HL-60/S4 (cell line): ENCODE results near the gene GGT6.
"Not testable (repeated sequence)": the region's sequence is repeated elsewhere in the genome, so short reads cannot be mapped to it uniquely, and the experiment has no call there.

Experiments used
- in situ Hi-C: fragments of 300-500 bp; cut with MboI; formaldehyde crosslinking; loops from 2 replicates; pipeline ENCODE4 v1.14.3; 2022; ENCODE audit warnings: low sequenced_read_pairs

Gene GGT6

GRCh38 chr17:4560421-4560820, at the start of gene GGT6:
TSS of gene GGT6 (minus strand) at chr17:4560577. CDS start at chr17:4560521, 56 bp downstream.
- in situ Hi-C loops: no loop called here

DNA sequence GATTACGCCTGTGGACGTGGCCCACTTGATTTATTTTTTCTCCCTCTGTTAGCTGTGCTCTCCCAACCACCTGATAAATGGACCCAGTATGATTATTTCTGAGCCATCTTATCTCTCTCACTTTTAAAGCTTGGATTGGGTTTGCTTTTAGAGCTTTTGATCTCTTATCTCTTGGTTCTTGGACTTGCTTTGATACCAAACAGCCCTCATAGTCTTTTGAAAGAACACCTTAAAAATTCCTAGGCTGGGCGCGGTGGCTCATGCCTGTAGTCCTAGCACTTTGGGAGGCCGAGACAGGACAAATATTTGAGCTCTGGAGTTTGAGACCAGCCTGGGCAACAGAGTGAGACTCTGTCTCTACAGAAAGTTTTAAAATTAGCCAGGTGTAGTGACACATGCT, 49.8 kb upstream of the GGT6 start:
- in situ Hi-C loops: no loop called here

- in situ Hi-C loops: no loop called here
Observed at GRCh38 chr17:4609761-4610160, 49.4 kb upstream of the GGT6 start.

DNA sequence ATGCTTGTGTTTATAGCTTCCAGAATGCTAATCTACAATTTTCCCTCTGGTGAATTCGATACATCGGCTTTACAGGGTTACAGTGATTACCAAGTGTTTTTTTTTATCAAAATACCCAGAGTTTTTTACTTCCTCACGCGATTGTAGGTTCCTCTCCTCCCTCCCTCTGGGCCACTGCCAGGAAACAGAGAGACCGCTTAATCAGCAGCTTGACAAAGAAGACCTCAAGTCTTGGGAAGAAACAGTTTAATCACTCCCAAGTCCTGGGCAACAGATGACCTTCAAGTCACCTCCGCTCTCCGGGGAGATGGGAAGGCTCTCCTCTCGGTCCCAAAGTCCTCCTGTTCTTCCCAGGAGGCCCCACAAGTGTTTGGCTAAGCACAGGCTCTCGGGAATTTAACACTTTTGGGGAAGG, 47.4 kb upstream of the GGT6 start:
- in situ Hi-C loops: no loop called here

- in situ Hi-C loops: no loop called here
Observed at GRCh38 chr17:4607261-4607741, 46.9 kb upstream of the GGT6 start.

DNA sequence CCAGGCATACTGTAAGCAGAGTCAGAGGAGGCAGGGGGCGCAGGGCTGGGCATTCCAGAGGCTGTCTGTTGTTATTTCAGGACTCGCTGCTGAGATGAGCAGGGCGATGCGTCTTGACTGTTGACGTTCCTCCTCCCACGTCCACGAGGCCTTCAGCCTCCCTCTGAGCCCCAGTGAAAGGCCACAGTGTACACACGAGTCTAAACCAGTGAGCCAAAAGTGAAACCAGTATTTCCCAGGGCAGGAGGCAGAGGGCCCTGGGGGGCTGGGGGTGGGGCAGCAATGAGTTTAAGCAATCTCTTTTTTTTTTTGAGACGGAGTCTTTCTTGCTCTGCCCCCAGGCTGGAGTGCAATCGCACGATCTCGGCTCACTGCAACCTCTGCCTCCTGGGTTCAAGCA, 45.4 kb upstream of the GGT6 start:
- in situ Hi-C loops: no loop called here

- in situ Hi-C loops: not testable (repeated sequence)
Observed at GRCh38 chr17:4604736-4605135, 44.4 kb upstream of the GGT6 start.

GRCh38 chr17:4604111-4604644, 43.8 kb upstream of the GGT6 start:
- in situ Hi-C loops: no loop called here

GRCh38 chr17:4602041-4602440, 41.7 kb upstream of the GGT6 start:
- in situ Hi-C loops: no loop called here

DNA sequence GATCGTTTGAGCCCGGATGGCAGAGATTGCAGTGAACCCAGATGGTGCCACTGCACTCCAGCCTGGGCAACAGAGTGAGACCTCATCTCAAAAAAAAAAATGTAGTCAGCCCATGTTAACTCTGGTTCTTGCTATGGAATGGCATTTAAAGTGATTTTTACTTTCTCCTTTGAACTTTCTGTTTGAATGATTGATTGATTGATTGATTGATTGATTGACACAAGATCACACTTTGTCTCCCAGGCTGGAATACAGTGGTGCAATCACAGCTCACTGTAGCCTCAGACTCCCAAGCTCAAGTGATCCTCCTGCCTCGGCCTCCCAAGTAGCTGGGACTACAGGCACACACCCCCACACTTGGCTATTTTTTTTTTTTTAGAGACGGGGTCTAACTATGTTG, 40.9 kb upstream of the GGT6 start:
- in situ Hi-C loops: no loop called here

GRCh38 chr17:4600563-4600962, 40.2 kb upstream of the GGT6 start:
- in situ Hi-C loops: no loop called here

DNA sequence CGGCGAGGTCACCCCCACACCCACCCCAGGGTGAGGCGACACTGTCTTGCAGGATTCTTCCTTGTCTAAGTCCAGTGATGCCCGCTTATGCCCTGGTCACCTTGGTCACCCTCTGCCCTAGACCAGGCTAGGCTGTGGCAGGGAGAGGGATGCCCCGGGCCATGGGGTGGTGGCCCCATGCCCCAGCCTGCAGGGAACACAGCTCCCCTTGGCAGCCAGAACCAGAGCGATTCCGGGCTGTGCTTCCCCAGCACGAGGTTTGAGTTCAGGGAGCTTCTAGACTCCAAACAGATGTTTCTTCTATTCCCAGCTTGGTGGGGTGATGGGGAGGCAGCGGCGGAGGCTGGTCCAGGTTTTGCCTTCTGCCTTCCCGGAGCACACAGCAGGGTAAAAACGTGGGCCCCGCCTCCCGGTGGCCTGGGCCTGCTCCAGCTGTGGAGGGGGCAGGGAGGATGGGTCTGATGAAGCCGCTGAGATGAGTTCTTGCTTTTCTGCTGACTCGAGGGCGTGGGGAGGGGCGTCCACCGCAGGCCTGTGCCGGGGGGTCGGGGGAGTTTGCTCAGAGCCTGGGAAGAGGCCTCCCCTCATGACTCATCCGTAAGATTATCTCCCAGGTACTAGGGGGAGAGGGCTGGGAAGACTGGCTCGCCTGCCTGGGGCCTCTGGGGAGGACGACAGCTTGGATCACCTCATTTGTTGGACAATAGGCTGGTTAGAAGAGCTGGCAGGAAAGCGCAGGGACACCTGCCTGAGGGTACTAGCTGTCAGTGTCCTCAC, 39.3 kb upstream of the GGT6 start:
- in situ Hi-C loops: no loop called here

DNA sequence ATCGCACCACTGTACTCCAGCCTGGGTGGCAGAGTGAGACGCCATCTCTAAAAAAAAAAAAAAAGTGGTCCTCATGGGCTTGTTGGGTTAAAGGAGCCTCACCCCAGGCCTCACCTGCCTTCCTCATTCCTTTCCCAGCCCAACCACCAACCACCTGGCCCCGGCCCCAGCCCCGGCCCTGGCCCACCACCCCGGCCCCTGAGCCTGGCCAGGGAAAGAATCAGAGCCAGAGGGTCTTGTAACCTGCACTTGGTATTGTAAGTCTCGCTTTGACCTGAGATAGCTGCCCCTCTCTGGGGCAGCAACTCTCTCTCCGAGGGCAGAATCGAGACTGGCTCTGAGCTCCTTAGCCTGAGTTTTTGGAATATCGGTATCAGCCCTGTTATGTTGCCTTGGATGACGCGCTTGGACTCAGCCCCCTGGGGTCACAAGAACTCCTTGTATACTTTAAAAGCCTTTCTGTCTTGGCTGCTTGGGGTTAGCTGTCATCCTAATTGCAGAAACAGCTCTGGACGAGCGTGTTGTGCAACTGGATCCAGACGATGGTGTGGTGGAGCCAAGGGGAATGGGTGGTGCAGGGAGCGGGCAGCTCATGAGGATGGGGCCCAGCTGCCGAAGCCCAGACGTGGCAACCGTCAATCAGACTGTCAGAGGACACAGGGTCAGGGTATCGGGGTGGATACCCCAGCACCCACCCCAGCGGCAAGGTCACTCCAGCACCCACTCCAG, 38.6 kb upstream of the GGT6 start:
- in situ Hi-C loops: no loop called here

DNA sequence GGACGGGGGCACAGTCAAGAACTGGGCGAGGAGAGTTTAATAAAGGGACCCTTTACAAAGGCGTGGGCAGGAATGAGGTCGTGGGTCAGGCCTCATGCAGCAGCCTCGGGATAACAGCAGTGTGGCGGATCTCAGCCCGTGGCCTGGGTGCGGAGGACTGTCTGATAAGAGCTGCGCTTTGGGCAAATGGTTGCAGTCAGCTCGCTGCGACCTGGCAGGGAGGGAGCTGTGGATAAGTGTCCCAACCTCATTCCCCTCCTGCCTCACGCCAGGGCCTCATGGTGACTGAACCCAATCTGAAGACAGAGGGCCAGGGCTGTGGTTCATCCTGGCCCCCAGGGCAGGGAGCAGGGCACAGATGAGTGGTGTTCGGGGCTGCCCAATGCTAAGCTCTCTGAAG, 37.6 kb upstream of the GGT6 start:
- in situ Hi-C loops: no loop called here

DNA sequence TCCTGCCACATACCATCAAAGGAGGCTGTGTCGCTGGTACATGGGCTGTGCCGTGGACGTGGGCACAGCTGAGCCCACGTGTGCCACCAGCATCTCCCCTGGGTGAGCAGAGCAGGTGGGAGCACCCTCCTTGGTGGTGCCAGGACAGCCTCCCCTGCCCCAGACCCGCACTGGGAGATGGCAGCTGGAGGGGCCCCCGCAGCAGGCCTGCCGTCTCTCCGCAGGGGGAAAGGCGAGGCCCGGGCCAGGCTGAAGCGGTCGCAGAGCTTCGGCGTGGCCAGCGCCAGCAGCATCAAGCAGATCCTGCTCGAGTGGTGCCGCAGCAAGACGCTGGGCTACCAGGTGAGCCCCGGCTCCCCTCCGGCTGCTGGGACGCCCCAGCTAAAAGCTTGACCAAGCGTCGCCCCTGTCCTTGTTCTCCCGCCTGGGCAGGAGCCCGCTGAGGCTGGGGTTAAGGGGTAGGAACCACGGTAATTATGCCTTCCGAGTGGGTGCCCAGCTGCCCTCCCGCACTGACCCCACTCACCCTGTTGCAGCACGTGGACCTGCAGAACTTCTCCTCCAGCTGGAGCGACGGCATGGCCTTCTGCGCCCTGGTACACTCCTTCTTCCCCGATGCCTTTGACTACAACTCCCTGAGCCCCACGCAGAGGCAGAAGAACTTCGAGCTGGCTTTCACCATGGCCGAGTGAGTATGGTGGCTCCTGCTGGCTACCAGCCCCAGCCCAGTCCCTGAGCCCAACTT, 36.4 kb upstream of the GGT6 start:
- in situ Hi-C loops: no loop called here

DNA sequence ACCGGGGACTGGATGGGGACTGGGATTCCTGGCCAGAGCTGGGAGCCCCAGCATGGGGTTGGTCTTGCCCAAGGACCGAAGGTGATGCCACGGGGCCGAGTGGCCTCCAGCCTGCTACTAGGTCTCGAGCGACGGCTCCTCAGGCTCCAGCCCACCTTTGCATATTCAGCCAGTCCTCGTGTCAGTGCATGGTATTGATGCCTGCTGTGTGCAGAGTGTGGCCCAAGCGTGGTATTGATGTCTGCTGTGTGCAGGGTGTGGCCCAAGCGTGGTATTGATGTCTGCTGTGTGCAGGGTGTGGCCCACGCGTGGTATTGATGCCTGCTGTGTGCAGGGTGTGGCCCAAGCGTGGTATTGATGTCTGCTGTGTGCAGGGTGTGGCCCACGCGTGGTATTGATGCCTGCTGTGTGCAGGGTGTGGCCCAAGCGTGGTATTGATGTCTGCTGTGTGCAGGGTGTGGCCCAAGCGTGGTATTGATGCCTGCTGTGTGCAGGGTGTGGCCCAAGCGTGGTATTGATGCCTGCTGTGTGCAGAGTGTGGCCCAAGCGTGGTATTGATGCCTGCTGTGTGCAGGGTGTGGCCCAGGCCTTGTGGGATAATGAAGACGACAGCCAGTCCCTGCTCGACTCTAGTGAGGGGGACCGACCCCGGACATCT, 35.4 kb upstream of the GGT6 start:
- in situ Hi-C loops: not testable (repeated sequence)

- in situ Hi-C loops: no loop called here
Observed at GRCh38 chr17:4594931-4595684, 34.7 kb upstream of the GGT6 start.

- in situ Hi-C loops: no loop called here
Observed at GRCh38 chr17:4594406-4594805, 34.0 kb upstream of the GGT6 start.

DNA sequence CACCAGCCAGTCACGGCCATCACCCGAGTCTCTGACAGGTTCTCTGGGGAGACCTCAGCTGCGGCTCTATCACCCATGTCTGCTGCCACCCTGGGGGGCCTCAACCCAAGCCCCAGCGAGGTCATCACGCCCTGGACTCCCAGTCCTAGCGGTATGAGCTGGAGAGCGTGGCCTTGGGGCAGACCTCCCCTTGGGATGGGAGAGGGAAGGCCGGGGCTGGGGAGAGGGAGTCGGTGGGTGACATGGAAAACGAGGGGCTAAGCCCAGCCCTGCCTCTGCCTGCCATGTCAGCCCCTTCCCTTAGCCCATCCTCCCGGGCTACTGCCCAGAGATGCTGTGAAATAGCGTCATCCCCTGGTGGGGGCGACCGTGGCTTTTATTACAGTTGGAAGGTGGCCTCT, 32.6 kb upstream of the GGT6 start:
- in situ Hi-C loops: no loop called here
